Natural killer cell treated with Interleukin-12 subunit alpha and Interleukin-12 subunit beta and Interleukin-15 and Interleukin-18, amount 100 ng/mL, for 72 hours (primary cell): ENCODE results near the gene PODN. TPM values are rescaled to one million over a fixed set of nuclear protein-coding genes. Genes with fewer than 3 reads are reported as not detected.

Experiments used
- ATAC-seq, 2 donors: fragments of 150-1000 bp; cut with Tn5 transposase in 1 of 2; sonication (Bioruptor Pico), chemical (Tn5 transposase) in 1 of 2; 2 replicates each; pipeline ENCODE4 v1.10.0; 2021
- DNase-seq: peaks from one replicate; pipeline ENCODE4 v3.0.0; 2022; ENCODE audit warnings: low spot score
- H3K27ac Mint-ChIP-seq, 2 donors: 1 replicate in 1 of 2; 2 replicates in 1 of 2; pipeline ENCODE4 v1.8.0; 2022; ENCODE audit warnings: mixed read lengths in 2 of 2, mild to moderate bottlenecking in 1 of 2, moderate library complexity in 1 of 2
- H3K27me3 Mint-ChIP-seq, 2 donors: 1 replicate in 1 of 2; 2 replicates in 1 of 2; pipeline ENCODE4 v1.8.0; 2022; ENCODE audit warnings: mixed read lengths in 2 of 2
- H3K36me3 Mint-ChIP-seq: one replicate; pipeline ENCODE4 v1.8.0; 2022; ENCODE audit warnings: mixed read lengths
- H3K4me1 Mint-ChIP-seq, 2 donors: 1 replicate in 1 of 2; 2 replicates in 1 of 2; pipeline ENCODE4 v1.8.0; 2022; ENCODE audit warnings: low read depth in 2 of 2, mixed read lengths in 2 of 2, mild to moderate bottlenecking in 1 of 2
- H3K4me3 Mint-ChIP-seq: one replicate; pipeline ENCODE4 v1.8.0; 2022; ENCODE audit warnings: mixed read lengths
- H3K9me3 Mint-ChIP-seq: 2 replicates; pipeline ENCODE4 v1.8.0; 2022; ENCODE audit warnings: mixed read lengths
- total RNA-seq, 2 donors: library from RNA; stranded (reverse); gene quantifications; one replicate each; pipeline ENCODE4 v1.2.3, GENCODE V29; 2022

Gene PODN
- not detected for total RNA-seq

GRCh38 chr1:53061859-53062707 is at the start of gene PODN:
TSS of gene PODN (plus strand) at chr1:53062213. CDS start at chr1:53069856, 7,643 bp downstream.
- Mint-ChIP-seq H3K9me3 (no peaks in the 10 kb centered on the region), H3K27me3 (peaks cover 0 to 11% of the 10 kb centered on the region in 2 donors), H3K27ac (no peak within 1 kb of the TSS), H3K36me3 (no peaks in the 10 kb centered on the region), H3K4me3 (peak within 1 kb of the TSS; percentile 51), H3K4me1 (no peaks in the 10 kb centered on the region)
- DNase-seq (no peak), ATAC-seq (peak; percentile 37 to 55)

- peak; percentile 81 for DNase-seq
- H3K36me3 Mint-ChIP-seq: peaks cover 5% of the 10 kb centered on the region
- no peaks in the 10 kb centered on the region for H3K27me3 Mint-ChIP-seq
- peak overlapping the region; percentile 57 to 88 for H3K27ac Mint-ChIP-seq
- H3K4me1 Mint-ChIP-seq: peaks cover 20 to 21% of the 10 kb centered on the region in 2 donors
- peak overlapping the region; percentile 99 for H3K4me3 Mint-ChIP-seq
- ATAC-seq: peak; percentile 94 to 99
- no peaks in the 10 kb centered on the region for H3K9me3 Mint-ChIP-seq
Measured at GRCh38 chr1:53014791-53015507, 47.1 kb upstream of the PODN start.

- Mint-ChIP-seq H3K4me3 (peak overlapping the region; percentile 99), H3K9me3 (no peaks in the 10 kb centered on the region), H3K27ac (peak overlapping the region; percentile 57 to 88), H3K27me3 (no peaks in the 10 kb centered on the region), H3K4me1 (peaks cover 20 to 21% of the 10 kb centered on the region in 2 donors), H3K36me3 (peaks cover 5% of the 10 kb centered on the region)
- ATAC-seq (no peak), DNase-seq (no peak)
Measured at GRCh38 chr1:53015508-53015860, 46.5 kb upstream of the PODN start.

- no peak overlapping the region for H3K27ac Mint-ChIP-seq
- no peak for ATAC-seq
- H3K4me1 Mint-ChIP-seq: peaks cover 20 to 21% of the 10 kb centered on the region in 2 donors
Measured at GRCh38 chr1:53016705-53017104, 45.3 kb upstream of the PODN start.

DNA sequence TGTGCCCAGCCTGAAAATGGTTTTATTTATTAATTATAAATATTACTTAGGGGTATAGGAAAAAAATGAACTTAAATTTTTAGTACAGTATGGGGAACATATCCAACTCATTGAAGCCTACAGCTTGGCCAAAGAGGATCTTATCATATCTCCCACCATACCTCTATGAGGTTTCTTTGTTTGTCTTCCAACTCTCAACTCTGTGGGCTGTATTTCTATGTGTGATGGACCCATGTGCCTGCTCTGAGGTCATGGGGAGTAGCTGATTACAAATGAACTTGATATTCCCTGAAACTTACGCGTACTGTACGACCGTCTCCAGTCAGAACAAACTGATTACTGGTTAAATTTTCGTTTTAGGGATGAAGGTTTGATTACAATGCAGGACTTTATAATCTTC is 41.4 kb upstream of the PODN start:
- ATAC-seq (no peak), DNase-seq (no peak)
- Mint-ChIP-seq H3K4me3 (no peak overlapping the region), H3K27ac (no peak overlapping the region), H3K27me3 (no peaks in the 10 kb centered on the region), H3K36me3 (peaks cover 1% of the 10 kb centered on the region), H3K9me3 (no peaks in the 10 kb centered on the region), H3K4me1 (peaks cover 25 to 30% of the 10 kb centered on the region in 2 donors)

More at GRCh38 chr1:53016705-53017104, 45.3 kb upstream of the PODN start:
- DNase-seq: no peak
- peak overlapping the region; percentile 99 for H3K4me3 Mint-ChIP-seq
- H3K9me3 Mint-ChIP-seq: no peaks in the 10 kb centered on the region
- H3K27me3 Mint-ChIP-seq: no peaks in the 10 kb centered on the region
- peaks cover 5% of the 10 kb centered on the region for H3K36me3 Mint-ChIP-seq

DNA sequence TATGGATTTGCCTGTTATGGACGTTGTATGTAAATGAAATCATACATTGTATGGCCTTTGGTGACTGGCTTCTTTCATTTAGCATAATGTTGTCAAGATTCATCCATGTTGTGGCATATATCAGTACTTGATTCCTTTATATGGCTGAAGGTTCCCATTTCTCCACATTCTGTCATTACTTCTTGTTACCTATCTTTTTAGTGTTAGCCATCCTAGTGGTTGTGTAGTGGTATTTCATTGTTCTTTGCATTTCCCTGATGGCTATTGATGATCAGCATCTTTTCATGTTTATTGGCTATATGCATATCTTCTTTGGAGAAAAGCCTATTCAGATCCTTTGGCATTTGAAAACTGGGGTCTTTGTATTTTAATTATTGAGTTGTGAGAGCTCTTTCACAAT is 39.8 kb upstream of the PODN start:
- DNase-seq: no peak
- H3K27ac Mint-ChIP-seq: no peak overlapping the region
- H3K4me3 Mint-ChIP-seq: no peak overlapping the region
- H3K9me3 Mint-ChIP-seq: no peaks in the 10 kb centered on the region
- H3K36me3 Mint-ChIP-seq: no peaks in the 10 kb centered on the region
- no peak for ATAC-seq
- peaks cover 14 to 16% of the 10 kb centered on the region in 2 donors for H3K4me1 Mint-ChIP-seq
- H3K27me3 Mint-ChIP-seq: no peaks in the 10 kb centered on the region

DNA sequence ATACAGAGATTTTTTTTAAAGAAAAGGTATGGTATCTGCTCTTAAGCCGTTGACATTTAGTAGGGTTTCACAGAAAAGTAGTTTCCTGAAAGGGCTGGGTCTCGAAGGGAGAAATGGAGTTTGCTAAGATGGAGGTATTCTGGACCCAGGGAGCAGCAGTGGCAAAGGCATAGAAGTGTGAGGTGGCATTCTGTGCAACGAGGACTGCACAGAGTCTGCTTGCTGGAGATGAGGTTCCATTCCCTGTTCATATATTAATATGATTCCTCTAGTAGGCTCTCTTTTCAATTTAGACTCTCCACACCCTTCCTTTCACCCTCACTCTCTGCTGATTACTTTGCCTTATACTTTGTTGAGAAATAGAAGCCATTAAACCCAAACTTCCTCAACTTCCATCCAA is 38.5 kb upstream of the PODN start:
- peaks cover 11 to 13% of the 10 kb centered on the region in 2 donors for H3K4me1 Mint-ChIP-seq
- H3K4me3 Mint-ChIP-seq: no peak overlapping the region
- H3K27ac Mint-ChIP-seq: no peak overlapping the region
- H3K27me3 Mint-ChIP-seq: no peaks in the 10 kb centered on the region
- H3K9me3 Mint-ChIP-seq: no peaks in the 10 kb centered on the region
- no peaks in the 10 kb centered on the region for H3K36me3 Mint-ChIP-seq
- DNase-seq (no peak), ATAC-seq (no peak)

DNA sequence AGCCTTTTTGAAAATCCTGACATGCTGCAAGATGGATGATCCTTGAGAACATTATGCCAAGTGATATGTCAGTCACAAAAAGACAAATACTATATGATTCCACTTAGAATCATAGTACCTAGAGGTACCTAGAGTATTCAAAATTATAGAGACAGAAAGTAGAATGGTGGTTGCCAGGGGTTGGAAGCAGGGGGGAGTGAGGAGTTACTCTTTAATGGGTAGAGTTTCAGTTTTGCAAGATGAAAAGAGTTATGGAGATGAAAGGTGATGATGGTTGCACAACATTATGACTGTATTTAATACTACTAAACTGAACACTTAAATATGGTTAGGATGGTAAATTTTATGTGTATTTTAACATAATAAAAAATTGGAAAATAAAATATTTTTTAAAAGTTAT is 37.9 kb upstream of the PODN start:
- Mint-ChIP-seq H3K4me1 (peaks cover 11 to 13% of the 10 kb centered on the region in 2 donors), H3K27ac (no peak overlapping the region), H3K27me3 (no peaks in the 10 kb centered on the region), H3K9me3 (no peaks in the 10 kb centered on the region), H3K4me3 (no peak overlapping the region), H3K36me3 (no peaks in the 10 kb centered on the region)
- ATAC-seq (no peak), DNase-seq (no peak)

DNA sequence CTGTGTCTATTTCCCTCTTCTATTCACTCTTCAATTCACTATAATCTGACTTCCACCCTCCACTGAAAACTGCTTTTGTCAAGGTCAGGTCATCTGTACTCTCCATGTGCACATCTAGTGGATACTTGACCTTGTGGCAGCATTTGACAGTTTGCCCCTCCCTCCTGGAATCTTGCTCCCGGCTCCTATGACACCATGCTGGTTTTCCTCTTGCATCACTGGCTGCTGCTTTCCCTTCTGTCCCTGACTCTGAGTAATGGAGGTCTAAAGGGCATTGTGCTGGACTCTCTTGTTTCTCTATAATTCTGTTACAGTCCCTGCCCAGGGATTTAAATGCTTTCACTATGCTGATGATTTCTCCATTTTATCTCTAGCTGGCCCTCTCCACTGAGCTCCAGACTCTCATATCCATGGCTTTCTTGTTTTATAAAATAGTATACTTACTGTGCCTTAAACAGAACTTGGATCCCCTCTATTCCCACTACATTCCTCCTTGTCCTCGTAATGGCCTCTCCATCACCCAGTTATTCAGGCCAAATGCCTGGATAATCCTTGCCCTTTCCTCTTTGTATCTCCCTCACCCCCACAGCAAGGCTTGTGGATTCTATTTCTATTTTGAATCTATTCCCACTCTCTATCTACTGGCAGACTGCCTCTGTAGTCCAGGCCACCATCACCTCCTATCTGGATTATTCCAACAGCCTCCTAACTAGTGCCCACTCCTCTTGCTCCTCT is 36.8 kb upstream of the PODN start:
- no peaks in the 10 kb centered on the region for H3K9me3 Mint-ChIP-seq

DNA sequence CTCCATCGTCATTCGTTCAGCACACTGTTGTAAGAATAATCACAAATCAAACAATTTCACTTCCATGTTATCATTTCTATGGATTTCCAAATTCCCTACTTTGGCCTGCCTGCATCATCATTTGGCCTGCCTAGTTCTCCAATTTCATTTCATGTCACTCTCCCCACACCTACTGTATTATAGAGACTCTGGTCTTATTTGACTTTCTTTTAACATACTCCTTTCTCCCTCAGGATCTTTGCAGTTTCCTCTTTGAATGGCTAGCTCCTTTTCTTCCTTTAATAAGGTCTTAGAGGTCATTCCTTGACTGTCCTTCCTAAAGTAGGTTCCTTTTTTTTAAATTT is 36.3 kb upstream of the PODN start:
- no peak for ATAC-seq
- Mint-ChIP-seq H3K27me3 (no peaks in the 10 kb centered on the region), H3K4me3 (no peak overlapping the region), H3K4me1 (peaks cover 11 to 13% of the 10 kb centered on the region in 2 donors), H3K9me3 (no peaks in the 10 kb centered on the region), H3K27ac (no peak overlapping the region), H3K36me3 (no peaks in the 10 kb centered on the region)
- DNase-seq: no peak

More for the DNA sequence above, 36.8 kb upstream of the PODN start:
- ATAC-seq (no peak), DNase-seq (no peak)
- Mint-ChIP-seq H3K4me1 (peaks cover 11 to 13% of the 10 kb centered on the region in 2 donors), H3K36me3 (no peaks in the 10 kb centered on the region), H3K27ac (no peak overlapping the region), H3K4me3 (no peak overlapping the region), H3K27me3 (no peaks in the 10 kb centered on the region)

- Mint-ChIP-seq H3K9me3 (no peaks in the 10 kb centered on the region), H3K27ac (no peak overlapping the region)
Measured at GRCh38 chr1:53026254-53026653, 35.8 kb upstream of the PODN start.

GRCh38 chr1:53031732-53032131 is 30.3 kb upstream of the PODN start:
- H3K27ac Mint-ChIP-seq: no peak overlapping the region
- H3K27me3 Mint-ChIP-seq: no peaks in the 10 kb centered on the region
- H3K4me3 Mint-ChIP-seq: no peak overlapping the region
- peaks cover 6 to 10% of the 10 kb centered on the region in 2 donors for H3K4me1 Mint-ChIP-seq
- no peaks in the 10 kb centered on the region for H3K9me3 Mint-ChIP-seq
- ATAC-seq (no peak), DNase-seq (no peak)
- peaks cover 5% of the 10 kb centered on the region for H3K36me3 Mint-ChIP-seq

More at GRCh38 chr1:53026254-53026653, 35.8 kb upstream of the PODN start:
- H3K27me3 Mint-ChIP-seq: no peaks in the 10 kb centered on the region
- H3K4me1 Mint-ChIP-seq: peaks cover 11 to 13% of the 10 kb centered on the region in 2 donors
- no peaks in the 10 kb centered on the region for H3K36me3 Mint-ChIP-seq
- DNase-seq: no peak
- no peak for ATAC-seq
- H3K4me3 Mint-ChIP-seq: no peak overlapping the region

DNA sequence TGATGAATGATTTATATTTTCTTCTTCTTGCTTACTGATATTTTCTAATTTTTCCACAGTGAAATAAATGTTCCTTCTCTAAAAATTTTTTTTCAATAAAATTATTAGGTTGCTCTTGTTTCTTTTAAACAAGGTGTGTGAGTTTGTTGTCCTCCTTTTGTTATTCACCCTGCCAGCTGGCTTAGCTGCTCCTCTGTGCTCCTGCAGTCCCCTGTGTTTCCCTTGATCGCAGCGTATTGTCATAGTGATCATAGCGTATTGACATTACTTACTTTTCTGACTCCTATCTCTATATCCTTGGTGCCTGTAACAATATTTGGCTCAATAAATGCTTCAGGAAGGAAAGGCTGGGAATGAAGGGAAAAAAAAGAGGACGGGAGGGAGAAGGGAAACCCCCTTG is 24.9 kb upstream of the PODN start:
- Mint-ChIP-seq H3K27me3 (no peaks in the 10 kb centered on the region), H3K36me3 (peaks cover 13% of the 10 kb centered on the region), H3K27ac (no peak overlapping the region), H3K4me3 (no peak overlapping the region), H3K9me3 (no peaks in the 10 kb centered on the region), H3K4me1 (peaks cover 4 to 8% of the 10 kb centered on the region in 2 donors)
- DNase-seq (no peak), ATAC-seq (no peak)

DNA sequence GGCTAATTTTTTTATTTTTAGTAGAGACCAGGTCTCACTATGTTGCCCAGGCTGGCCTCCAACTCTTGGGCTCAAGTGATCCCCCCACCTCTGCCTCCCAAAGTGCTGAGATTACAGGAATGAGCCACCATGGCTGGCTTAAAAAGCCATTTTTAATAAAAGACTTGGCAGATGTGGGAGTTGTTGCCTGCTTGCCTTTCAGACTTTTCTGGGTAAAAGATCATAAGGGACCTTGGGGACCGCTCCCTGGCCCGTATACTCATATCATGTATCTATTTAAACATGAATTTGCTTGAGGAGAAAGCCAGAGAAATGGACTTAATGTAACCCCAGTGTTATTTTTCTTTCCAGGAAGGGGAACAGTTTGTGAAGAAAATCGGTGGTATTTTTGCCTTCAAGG is 23.4 kb upstream of the PODN start:
- Mint-ChIP-seq H3K27me3 (no peaks in the 10 kb centered on the region), H3K9me3 (no peaks in the 10 kb centered on the region), H3K4me1 (peaks cover 0 to 4% of the 10 kb centered on the region in 2 donors)

More for the DNA sequence above, 23.4 kb upstream of the PODN start:
- Mint-ChIP-seq H3K36me3 (peaks cover 11% of the 10 kb centered on the region), H3K27ac (no peak overlapping the region), H3K4me3 (no peak overlapping the region)
- no peak for DNase-seq
- ATAC-seq: no peak
